ENCODE results near the gene SYTL3.

DNA sequence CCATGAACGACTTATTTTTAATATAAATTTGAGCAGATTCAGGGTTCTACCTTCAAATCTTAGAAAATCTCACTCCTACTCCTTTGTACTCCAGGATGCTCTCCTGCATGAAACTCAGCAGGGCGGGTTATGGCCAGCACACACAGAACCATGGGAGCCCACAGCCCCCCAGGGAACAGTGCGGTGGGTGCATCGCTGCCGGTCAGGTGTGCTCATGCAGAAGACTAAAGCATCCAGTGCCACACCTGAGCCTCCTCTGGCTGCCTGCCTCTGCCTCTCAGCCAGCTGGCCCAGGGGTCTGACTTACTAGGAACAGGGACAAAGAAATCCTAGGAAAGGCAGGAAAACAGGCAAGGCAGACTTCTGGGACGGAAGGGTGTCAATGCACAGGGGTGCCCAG lies 137.5 kb downstream of the SYTL3 start:
- TF ChIP-seq, protein P1, sequence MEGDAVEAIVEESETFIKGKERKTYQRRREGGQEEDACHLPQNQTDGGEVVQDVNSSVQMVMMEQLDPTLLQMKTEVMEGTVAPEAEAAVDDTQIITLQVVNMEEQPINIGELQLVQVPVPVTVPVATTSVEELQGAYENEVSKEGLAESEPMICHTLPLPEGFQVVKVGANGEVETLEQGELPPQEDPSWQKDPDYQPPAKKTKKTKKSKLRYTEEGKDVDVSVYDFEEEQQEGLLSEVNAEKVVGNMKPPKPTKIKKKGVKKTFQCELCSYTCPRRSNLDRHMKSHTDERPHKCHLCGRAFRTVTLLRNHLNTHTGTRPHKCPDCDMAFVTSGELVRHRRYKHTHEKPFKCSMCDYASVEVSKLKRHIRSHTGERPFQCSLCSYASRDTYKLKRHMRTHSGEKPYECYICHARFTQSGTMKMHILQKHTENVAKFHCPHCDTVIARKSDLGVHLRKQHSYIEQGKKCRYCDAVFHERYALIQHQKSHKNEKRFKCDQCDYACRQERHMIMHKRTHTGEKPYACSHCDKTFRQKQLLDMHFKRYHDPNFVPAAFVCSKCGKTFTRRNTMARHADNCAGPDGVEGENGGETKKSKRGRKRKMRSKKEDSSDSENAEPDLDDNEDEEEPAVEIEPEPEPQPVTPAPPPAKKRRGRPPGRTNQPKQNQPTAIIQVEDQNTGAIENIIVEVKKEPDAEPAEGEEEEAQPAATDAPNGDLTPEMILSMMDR (IDR thresholded peaks at IDR 0.05) = no peak
- no peak for TF ChIP-seq POLR2A (IDR thresholded peaks at IDR 0.05)
